ENCODE measurements around the gene SCAF11. TPM values are rescaled to one million over a fixed set of nuclear protein-coding genes. Genes with fewer than 3 reads are reported as not detected.

SCAF11 gene
- total RNA-seq, 1 experiment from 2014 or later, result 49.6 TPM

GRCh38 chr12:45918818-45919217 is 71.6 kb downstream of the SCAF11 start:
- Histone ChIP-seq H3K36me3 (replicated peaks; ENCODE audit: control insufficient read depth, insufficient read depth, low read length) (peaks cover 2% of the 10 kb centered on the region; the same call in 1 of the 2 replicates), H3K4me3 (ENCODE audit: insufficient read depth, low read depth, low read length) (no peak overlapping the region), H3K27me3 (ENCODE audit: control insufficient read depth, insufficient read depth, low read length) (no peaks in the 10 kb centered on the region)
- no peak for DNase-seq

GRCh38 chr12:45915405-45915804 is 75.0 kb downstream of the SCAF11 start:
- Histone ChIP-seq H3K4me3 (ENCODE audit: insufficient read depth, low read depth, low read length) (no peak overlapping the region), H3K27me3 (ENCODE audit: control insufficient read depth, insufficient read depth, low read length) (no peaks in the 10 kb centered on the region), H3K36me3 (replicated peaks; ENCODE audit: control insufficient read depth, insufficient read depth, low read length) (no peaks in the 10 kb centered on the region)
- DNase-seq, result no peak

- Histone ChIP-seq H3K36me3 (replicated peaks; ENCODE audit: control insufficient read depth, insufficient read depth, low read length) (no peaks in the 10 kb centered on the region), H3K27me3 (ENCODE audit: control insufficient read depth, insufficient read depth, low read length) (no peaks in the 10 kb centered on the region), H3K4me3 (ENCODE audit: insufficient read depth, low read depth, low read length) (no peak overlapping the region)
- DNase-seq, result peak; percentile 4
Measured at GRCh38 chr12:45914090-45914489, 76.3 kb downstream of the SCAF11 start.

- DNase-seq, result no peak
- H3K4me3 ChIP-seq (ENCODE audit: insufficient read depth, low read depth, low read length), result no peak overlapping the region
- no peaks in the 10 kb centered on the region for H3K27me3 ChIP-seq (ENCODE audit: control insufficient read depth, insufficient read depth, low read length)
- H3K36me3 ChIP-seq (replicated peaks; ENCODE audit: control insufficient read depth, insufficient read depth, low read length), result 0 out of 2 replicates have a peak, but pooled peaks cover under 1% of the 10 kb centered on the region
Measured at GRCh38 chr12:45913631-45914030, 76.7 kb downstream of the SCAF11 start.

- no peak overlapping the region for H3K4me3 ChIP-seq (ENCODE audit: insufficient read depth, low read depth, low read length)
- no peak for DNase-seq
Measured at GRCh38 chr12:45912774-45913173, 77.6 kb downstream of the SCAF11 start.

GRCh38 chr12:45909041-45909713 is 81.2 kb downstream of the SCAF11 start:
- peaks cover 2% of the 10 kb centered on the region; the same call in 1 of the 2 replicates for H3K36me3 ChIP-seq (replicated peaks; ENCODE audit: control insufficient read depth, insufficient read depth, low read length)
- no peak for DNase-seq
- H3K4me3 ChIP-seq (ENCODE audit: insufficient read depth, low read depth, low read length), result no peak overlapping the region
- no peaks in the 10 kb centered on the region for H3K27me3 ChIP-seq (ENCODE audit: control insufficient read depth, insufficient read depth, low read length)

More at GRCh38 chr12:45912774-45913173, 77.6 kb downstream of the SCAF11 start:
- H3K27me3 ChIP-seq (ENCODE audit: control insufficient read depth, insufficient read depth, low read length), result no peaks in the 10 kb centered on the region
- peaks cover 1% of the 10 kb centered on the region; the same call in 1 of the 2 replicates for H3K36me3 ChIP-seq (replicated peaks; ENCODE audit: control insufficient read depth, insufficient read depth, low read length)

- DNase-seq, result no peak
- Histone ChIP-seq H3K36me3 (replicated peaks; ENCODE audit: control insufficient read depth, insufficient read depth, low read length) (peaks cover 2% of the 10 kb centered on the region; the same call in 1 of the 2 replicates), H3K4me3 (ENCODE audit: insufficient read depth, low read depth, low read length) (no peak overlapping the region), H3K27me3 (ENCODE audit: control insufficient read depth, insufficient read depth, low read length) (no peaks in the 10 kb centered on the region)
Measured at GRCh38 chr12:45907955-45908354, 82.4 kb downstream of the SCAF11 start.

- peaks cover 4% of the 10 kb centered on the region for H3K36me3 ChIP-seq (replicated peaks; ENCODE audit: control insufficient read depth, insufficient read depth, low read length)
- no peaks in the 10 kb centered on the region for H3K27me3 ChIP-seq (ENCODE audit: control insufficient read depth, insufficient read depth, low read length)
- no peak for DNase-seq
- H3K4me3 ChIP-seq (ENCODE audit: insufficient read depth, low read depth, low read length), result no peak overlapping the region
Measured at GRCh38 chr12:45898094-45898493, 92.3 kb downstream of the SCAF11 start.

- Histone ChIP-seq H3K36me3 (replicated peaks; ENCODE audit: control insufficient read depth, insufficient read depth, low read length) (peaks cover 5% of the 10 kb centered on the region), H3K4me3 (ENCODE audit: insufficient read depth, low read depth, low read length) (no peak overlapping the region), H3K27me3 (ENCODE audit: control insufficient read depth, insufficient read depth, low read length) (no peaks in the 10 kb centered on the region)
- DNase-seq, result no peak
Measured at GRCh38 chr12:45895961-45896360, 94.4 kb downstream of the SCAF11 start.

- DNase-seq, result peak; percentile 55
- no peak overlapping the region for H3K4me3 ChIP-seq (ENCODE audit: insufficient read depth, low read depth, low read length)
- peaks cover 5% of the 10 kb centered on the region for H3K36me3 ChIP-seq (replicated peaks; ENCODE audit: control insufficient read depth, insufficient read depth, low read length)
- H3K27me3 ChIP-seq (ENCODE audit: control insufficient read depth, insufficient read depth, low read length), result no peaks in the 10 kb centered on the region
Measured at GRCh38 chr12:45893240-45893639, 97.1 kb downstream of the SCAF11 start.

GRCh38 chr12:45890276-45890675 is 100.1 kb downstream of the SCAF11 start:
- peaks cover 5% of the 10 kb centered on the region for H3K36me3 ChIP-seq (replicated peaks; ENCODE audit: control insufficient read depth, insufficient read depth, low read length)
- H3K4me3 ChIP-seq (ENCODE audit: insufficient read depth, low read depth, low read length), result no peak overlapping the region
- no peaks in the 10 kb centered on the region for H3K27me3 ChIP-seq (ENCODE audit: control insufficient read depth, insufficient read depth, low read length)
- no peak for DNase-seq

GRCh38 chr12:45887544-45887943 is 102.8 kb downstream of the SCAF11 start:
- Histone ChIP-seq H3K36me3 (replicated peaks; ENCODE audit: control insufficient read depth, insufficient read depth, low read length) (peaks cover under 1% of the 10 kb centered on the region), H3K27me3 (ENCODE audit: control insufficient read depth, insufficient read depth, low read length) (no peaks in the 10 kb centered on the region), H3K4me3 (ENCODE audit: insufficient read depth, low read depth, low read length) (no peak overlapping the region)
- DNase-seq, result peak; percentile 4

- no peak overlapping the region for H3K4me3 ChIP-seq (ENCODE audit: insufficient read depth, low read depth, low read length)
- DNase-seq, result no peak
Measured at GRCh38 chr12:45886685-45887084, 103.7 kb downstream of the SCAF11 start.

GRCh38 chr12:45883187-45883586 is 107.2 kb downstream of the SCAF11 start:
- Histone ChIP-seq H3K27me3 (ENCODE audit: control insufficient read depth, insufficient read depth, low read length) (no peaks in the 10 kb centered on the region), H3K4me3 (ENCODE audit: insufficient read depth, low read depth, low read length) (no peak overlapping the region), H3K36me3 (replicated peaks; ENCODE audit: control insufficient read depth, insufficient read depth, low read length) (no peaks in the 10 kb centered on the region; the same call in 1 of the 2 replicates)
- no peak for DNase-seq

More at GRCh38 chr12:45886685-45887084, 103.7 kb downstream of the SCAF11 start:
- H3K36me3 ChIP-seq (replicated peaks; ENCODE audit: control insufficient read depth, insufficient read depth, low read length), result no peaks in the 10 kb centered on the region; the same call in none of the 2 replicates
- no peaks in the 10 kb centered on the region for H3K27me3 ChIP-seq (ENCODE audit: control insufficient read depth, insufficient read depth, low read length)

GRCh38 chr12:45880533-45880932 is 109.8 kb downstream of the SCAF11 start:
- no peak for DNase-seq

More at GRCh38 chr12:45880533-45880932, 109.8 kb downstream of the SCAF11 start:
- H3K4me3 ChIP-seq (ENCODE audit: insufficient read depth, low read depth, low read length), result no peak overlapping the region
- no peaks in the 10 kb centered on the region; the same call in none of the 2 replicates for H3K36me3 ChIP-seq (replicated peaks; ENCODE audit: control insufficient read depth, insufficient read depth, low read length)
- no peaks in the 10 kb centered on the region for H3K27me3 ChIP-seq (ENCODE audit: control insufficient read depth, insufficient read depth, low read length)

Measured in H7 (cell line).